Body of pancreas (tissue), 4 donors: ENCODE results near the gene RITA1.

Source experiments
- CTCF ChIP-seq, 7 experiments: fragments of 450-650 bp in 4 of 7; fragments of 200-600 bp in 3 of 7; sonication (generic) in 3 of 7; IDR thresholded peaks; one replicate each; pipeline ENCODE4 v1.5.1; 2016 to 2019; ENCODE audit warnings: antibody characterized with exemption in 7 of 7
- POLR2A ChIP-seq, 3 donors: fragments of 450-650 bp; IDR thresholded peaks; one replicate each; pipeline ENCODE4 v1.6.1; 2016; ENCODE audit warnings: antibody characterized with exemption in 3 of 3, mild to moderate bottlenecking in 2 of 3

GRCh38 chr12:113211160-113211559 lies 25.6 kb downstream of the RITA1 start:
- TF ChIP-seq CTCF (IDR thresholded peaks at IDR 0.05): no peak
- TF ChIP-seq POLR2A (IDR thresholded peaks at IDR 0.05): no peak
